A549 treated with GW870086 at 1 μM for 4 hours (cell line): ENCODE data around the gene UHMK1. TPM values are rescaled to one million over a fixed set of nuclear protein-coding genes. Genes with fewer than 3 reads are reported as not detected.

Experiments used
- total RNA-seq: library from RNA; stranded (reverse); fragments of 200-300 nt; extraction: Qiagen RNA extraction; gene quantifications from 5 replicates; pipeline ENCODE4 v1.2.3, GENCODE V29; 2022; ENCODE audit warnings: low read depth

The UHMK1 gene
- 12.6 to 24.0 TPM (median 19.2 TPM) in 5 replicates for total RNA-seq

GRCh38 chr1:162497723-162498495 lies at the start of gene UHMK1:
UHMK1 (plus strand) TSS chr1:162497818; CDS start chr1:162498001, 183 bp downstream.

GRCh38 chr1:162561616-162562469 lies 64.2 kb downstream of the UHMK1 start, which contains the start of gene UAP1:
UAP1 (plus strand) TSS chr1:162561722; CDS start chr1:162566069, 4,347 bp downstream.

Other genes with a start within 250 kb of the UHMK1 start
- gene SPATA46, start 121.0 kb upstream of the UHMK1 start, total RNA-seq = not detected in 5 replicates
- 0.48 to 1.3 TPM (median 0.77 TPM) in 5 replicates for gene C1orf226, start 116.1 kb upstream of the UHMK1 start, total RNA-seq
- 0.10 to 0.15 TPM (median 0.10 TPM) in 5 replicates for gene SH2D1B, start 85.7 kb upstream of the UHMK1 start, total RNA-seq
- gene UAP1, start 63.9 kb downstream of the UHMK1 start, total RNA-seq = 28.2 to 46.0 TPM (median 34.4 TPM) in 5 replicates
- 0.38 to 0.59 TPM (median 0.46 TPM) in 5 replicates for gene DDR2, start 134.6 kb downstream of the UHMK1 start, total RNA-seq